Mesenchymal stem cell (in vitro differentiated cells and primary cell): Measurements from ENCODE around the gene KCNK2.

Experiments used
- DNase-seq: peaks from one replicate; pipeline ENCODE4 v3.0.0-alpha.2; 2013
- H2AFZ ChIP-seq: one replicate; pipeline ENCODE4 v1.6.1; 2013; ENCODE audit warnings: low read depth, mild to moderate bottlenecking, control low read depth, inconsistent platforms, low read length, moderate library complexity
- H2AK5ac ChIP-seq: 2 replicates; pipeline ENCODE4 v1.6.1; 2013; ENCODE audit warnings: low read length, moderate library complexity, mild to moderate bottlenecking, inconsistent platforms; ENCODE audit not compliant: severe bottlenecking
- H2BK120ac ChIP-seq: one replicate; pipeline ENCODE4 v1.6.1; 2013; ENCODE audit warnings: low read depth, mild to moderate bottlenecking, inconsistent platforms, low read length, moderate library complexity
- H2BK12ac ChIP-seq, 2 experiments: one replicate each; pipeline ENCODE4 v1.6.1; 2013; ENCODE audit warnings: inconsistent platforms in 2 of 2, low read length in 2 of 2, mild to moderate bottlenecking in 2 of 2, moderate library complexity in 2 of 2, control low read depth in 1 of 2
- H2BK15ac ChIP-seq: one replicate; pipeline ENCODE4 v1.6.1; 2013; ENCODE audit warnings: mild to moderate bottlenecking, low read depth, inconsistent platforms; ENCODE audit not compliant: poor library complexity, severe bottlenecking
- H2BK5ac ChIP-seq: 2 replicates; pipeline ENCODE4 v1.6.1; 2013; ENCODE audit warnings: low read depth, mild to moderate bottlenecking, low read length, control low read depth, inconsistent platforms; ENCODE audit not compliant: poor library complexity, severe bottlenecking
- H3K14ac ChIP-seq, 2 experiments: one replicate each; pipeline ENCODE4 v1.6.1; 2013; ENCODE audit warnings: inconsistent platforms in 2 of 2, low read length in 2 of 2, control low read depth in 1 of 2, mild to moderate bottlenecking in 1 of 2, moderate library complexity in 1 of 2
- H3K18ac ChIP-seq, 2 experiments: one replicate each; pipeline ENCODE4 v1.6.1; 2013; ENCODE audit warnings: inconsistent platforms in 2 of 2, low read length in 2 of 2, control low read depth in 1 of 2, low read depth in 1 of 2, mild to moderate bottlenecking in 1 of 2
- H3K23ac ChIP-seq, 2 experiments: one replicate each; pipeline ENCODE4 v1.6.1; 2013; ENCODE audit warnings: inconsistent platforms in 2 of 2, low read length in 2 of 2, mild to moderate bottlenecking in 2 of 2, moderate library complexity in 2 of 2, control low read depth in 1 of 2
- H3K27ac ChIP-seq: 2 replicates; pipeline ENCODE4 v1.5.1; 2013; ENCODE audit warnings: mild to moderate bottlenecking, moderate library complexity, low read length, control low read depth, inconsistent platforms; ENCODE audit not compliant: poor library complexity, severe bottlenecking
- H3K27me3 ChIP-seq, 2 experiments: 2 replicates each; pipeline versions ENCODE4 v1.6.1 to v1.7.0; 2013; ENCODE audit warnings: low read length in 2 of 2, mild to moderate bottlenecking in 2 of 2, moderate library complexity in 2 of 2, control low read depth in 1 of 2, inconsistent platforms in 1 of 2; ENCODE audit not compliant: control insufficient read depth in 1 of 2, insufficient read depth in 1 of 2
- H3K36me3 ChIP-seq, 2 experiments: 2 replicates each; pipeline versions ENCODE4 v1.6.1 to v1.7.0; 2013; ENCODE audit warnings: low read length in 2 of 2, control low read depth in 1 of 2, inconsistent platforms in 1 of 2, low read depth in 1 of 2, mild to moderate bottlenecking in 1 of 2; ENCODE audit not compliant: insufficient read depth in 2 of 2, control insufficient read depth in 1 of 2
- H3K4ac ChIP-seq, 2 experiments: one replicate each; pipeline ENCODE4 v1.6.1; 2013; ENCODE audit warnings: inconsistent platforms in 2 of 2, low read length in 2 of 2, mild to moderate bottlenecking in 2 of 2, moderate library complexity in 2 of 2, control low read depth in 1 of 2, low read depth in 1 of 2
- H3K4me1 ChIP-seq: 2 replicates; pipeline ENCODE4 v1.6.1; 2013; ENCODE audit warnings: low read depth, low read length, control low read depth; ENCODE audit not compliant: control insufficient read depth, insufficient read depth
- H3K4me2 ChIP-seq: 2 replicates; pipeline ENCODE4 v1.6.1; 2013; ENCODE audit warnings: low read length, mild to moderate bottlenecking, inconsistent platforms; ENCODE audit not compliant: poor library complexity, severe bottlenecking
- H3K4me3 ChIP-seq, 2 experiments: 2 replicates each; pipeline versions ENCODE4 v1.5.1 to v1.7.0; 2013; ENCODE audit warnings: low read length in 2 of 2, mild to moderate bottlenecking in 2 of 2, control low read depth in 1 of 2, low read depth in 1 of 2; ENCODE audit not compliant: insufficient read depth in 1 of 2
- H3K79me1 ChIP-seq: replicated peaks from 2 replicates; pipeline ENCODE4 v1.6.1; 2013; ENCODE audit warnings: mild to moderate bottlenecking, control low read depth, low read length, inconsistent platforms; ENCODE audit not compliant: poor library complexity, severe bottlenecking
- H3K9ac ChIP-seq: 2 replicates; pipeline ENCODE4 v1.7.0; 2013; ENCODE audit warnings: mild to moderate bottlenecking, low read length, moderate library complexity
- H3K9me3 ChIP-seq: 2 replicates; pipeline ENCODE4 v1.7.0; 2013; ENCODE audit warnings: mild to moderate bottlenecking, low read length; ENCODE audit not compliant: control insufficient read depth
- H4K8ac ChIP-seq: one replicate; pipeline ENCODE4 v1.6.1; 2013; ENCODE audit warnings: inconsistent platforms, mild to moderate bottlenecking, low read length, moderate library complexity
- H4K91ac ChIP-seq: one replicate; pipeline ENCODE4 v1.6.1; 2013; ENCODE audit warnings: mild to moderate bottlenecking, low read length, inconsistent platforms
- WGBS: methylation state at CpG from one replicate; pipeline ENCODE4 v1.1.7; 2013; ENCODE audit warnings: mixed read lengths; 5-methylcytosine and 5-hydroxymethylcytosine counted together

The KCNK2 gene

GRCh38 chr1:215267495-215267894, 185.0 kb downstream of the KCNK2 start:
- Histone ChIP-seq H3K27ac (no peak overlapping the region), H3K27me3 (no peaks in the 10 kb centered on the region), H3K79me1 (no peaks in the 10 kb centered on the region), H2BK15ac (no peak overlapping the region), H3K9me3 (no peaks in the 10 kb centered on the region), H2AK5ac (no peak overlapping the region), H2BK12ac (no peak overlapping the region), H4K8ac (no peak overlapping the region), H4K91ac (no peak overlapping the region), H2BK5ac (no peak overlapping the region), H3K4me2 (no peak overlapping the region), H3K23ac (no peak overlapping the region), H3K4ac (no peak overlapping the region), H3K9ac (no peak overlapping the region), H3K14ac (no peak overlapping the region), H2BK120ac (no peak overlapping the region), H2AFZ (no peak overlapping the region), H3K4me1 (no peaks in the 10 kb centered on the region), H3K18ac (no peak overlapping the region), H3K36me3 (no peaks in the 10 kb centered on the region), H3K4me3 (no peak overlapping the region)
- WGBS: no CpG with 5 or more reads among the region's 1 CpG
- DNase-seq: no peak

- H4K8ac ChIP-seq: no peak overlapping the region
- H3K18ac ChIP-seq: peak overlapping the region in 1 of 2 experiments; percentile 16
- no peaks in the 10 kb centered on the region for H3K27me3 ChIP-seq
- no peaks in the 10 kb centered on the region for H3K9me3 ChIP-seq
- H2BK15ac ChIP-seq: no peak overlapping the region
- H3K36me3 ChIP-seq: no peaks in the 10 kb centered on the region
- H3K4me2 ChIP-seq: no peak overlapping the region
- H3K4me3 ChIP-seq: no peak overlapping the region
- H2BK120ac ChIP-seq: no peak overlapping the region
- no peak overlapping the region for H2AFZ ChIP-seq
- DNase-seq: no peak
- H3K23ac ChIP-seq: no peak overlapping the region
- H3K4me1 ChIP-seq: no peaks in the 10 kb centered on the region
- no peak overlapping the region for H2BK5ac ChIP-seq
- no peak overlapping the region for H3K14ac ChIP-seq
- peak overlapping the region; percentile 7 to 23 for H2BK12ac ChIP-seq
- H2AK5ac ChIP-seq: no peak overlapping the region
- WGBS: 97% methylated on average over 2 of the region's 3 CpGs
- no peak overlapping the region for H3K27ac ChIP-seq
- H4K91ac ChIP-seq: no peak overlapping the region
- no peaks in the 10 kb centered on the region for H3K79me1 ChIP-seq
- no peak overlapping the region for H3K9ac ChIP-seq
- no peak overlapping the region for H3K4ac ChIP-seq
Measured at GRCh38 chr1:215269955-215270354, 187.4 kb downstream of the KCNK2 start.

- Histone ChIP-seq H2AFZ (no peak overlapping the region), H3K79me1 (no peaks in the 10 kb centered on the region), H2BK120ac (no peak overlapping the region), H3K27ac (peak overlapping the region; percentile 86), H4K91ac (no peak overlapping the region), H2BK15ac (no peak overlapping the region), H3K4ac (no peak overlapping the region), H3K14ac (no peak overlapping the region), H3K4me1 (no peaks in the 10 kb centered on the region), H3K9me3 (no peaks in the 10 kb centered on the region), H4K8ac (no peak overlapping the region), H3K18ac (no peak overlapping the region), H3K23ac (no peak overlapping the region), H3K4me2 (no peak overlapping the region), H2BK5ac (no peak overlapping the region), H3K27me3 (no peaks in the 10 kb centered on the region), H3K36me3 (no peaks in the 10 kb centered on the region), H2AK5ac (no peak overlapping the region), H3K4me3 (no peak overlapping the region), H2BK12ac (no peak overlapping the region), H3K9ac (no peak overlapping the region)
- peak; percentile 83 for DNase-seq
- 29% methylated on average over 2 of the region's 5 CpGs for WGBS
Measured at GRCh38 chr1:215273838-215274516, 191.4 kb downstream of the KCNK2 start.

GRCh38 chr1:215276582-215276981, 194.0 kb downstream of the KCNK2 start:
- Histone ChIP-seq H3K18ac (no peak overlapping the region), H3K27ac (no peak overlapping the region), H3K4me3 (no peak overlapping the region), H4K8ac (no peak overlapping the region), H3K4me2 (no peak overlapping the region), H3K36me3 (no peaks in the 10 kb centered on the region), H3K4me1 (peaks cover 2% of the 10 kb centered on the region), H2BK5ac (no peak overlapping the region), H2BK12ac (no peak overlapping the region), H3K79me1 (no peaks in the 10 kb centered on the region), H2AFZ (no peak overlapping the region), H3K23ac (no peak overlapping the region), H3K14ac (no peak overlapping the region), H3K9me3 (no peaks in the 10 kb centered on the region), H3K4ac (peak overlapping the region in 1 of 2 experiments; percentile 80), H2BK15ac (no peak overlapping the region), H4K91ac (no peak overlapping the region), H2BK120ac (no peak overlapping the region), H3K9ac (no peak overlapping the region), H2AK5ac (peak overlapping the region; percentile 85), H3K27me3 (no peaks in the 10 kb centered on the region)
- 100% methylated on average over 1 of the region's 1 CpG for WGBS
- no peak for DNase-seq
